CD4-positive, alpha-beta T cell treated with Interleukin-10 for 1 hour (primary cell): ENCODE results near the gene MCU.
A peak's percentile ranks its signal among the peaks of the same experiment; 100 is the strongest.

Experiments
- DNase-seq: peaks from one replicate; pipeline ENCODE4 v3.0.0-alpha.2; 2020

MCU gene

GRCh38 chr10:72808001-72808400, 116.1 kb downstream of the MCU start:
- no peak for DNase-seq

- no peak for DNase-seq
These were observed 117.1 kb downstream of the MCU start for GRCh38 chr10:72809006-72809405.

- DNase-seq = no peak
These were observed 119.0 kb downstream of the MCU start for GRCh38 chr10:72810976-72811375.

DNA sequence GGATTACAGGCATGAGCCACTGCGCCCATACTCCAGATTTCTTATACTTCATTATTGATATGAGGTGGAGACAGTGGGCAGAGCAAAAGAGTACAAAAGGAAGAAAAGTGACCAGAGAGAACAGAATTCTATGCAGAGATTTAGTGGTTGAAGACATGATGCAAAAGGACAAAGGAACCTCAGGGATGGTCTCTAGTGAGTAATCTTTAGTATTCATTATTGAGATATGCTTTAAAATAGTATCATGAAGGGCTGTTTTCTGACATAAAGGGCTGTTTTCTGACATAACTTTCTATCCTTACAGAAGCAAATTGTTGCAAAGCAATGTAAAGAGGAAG, 120.4 kb downstream of the MCU start:
- DNase-seq = no peak

GRCh38 chr10:72812753-72813430, 120.9 kb downstream of the MCU start:
- DNase-seq = no peak

DNA sequence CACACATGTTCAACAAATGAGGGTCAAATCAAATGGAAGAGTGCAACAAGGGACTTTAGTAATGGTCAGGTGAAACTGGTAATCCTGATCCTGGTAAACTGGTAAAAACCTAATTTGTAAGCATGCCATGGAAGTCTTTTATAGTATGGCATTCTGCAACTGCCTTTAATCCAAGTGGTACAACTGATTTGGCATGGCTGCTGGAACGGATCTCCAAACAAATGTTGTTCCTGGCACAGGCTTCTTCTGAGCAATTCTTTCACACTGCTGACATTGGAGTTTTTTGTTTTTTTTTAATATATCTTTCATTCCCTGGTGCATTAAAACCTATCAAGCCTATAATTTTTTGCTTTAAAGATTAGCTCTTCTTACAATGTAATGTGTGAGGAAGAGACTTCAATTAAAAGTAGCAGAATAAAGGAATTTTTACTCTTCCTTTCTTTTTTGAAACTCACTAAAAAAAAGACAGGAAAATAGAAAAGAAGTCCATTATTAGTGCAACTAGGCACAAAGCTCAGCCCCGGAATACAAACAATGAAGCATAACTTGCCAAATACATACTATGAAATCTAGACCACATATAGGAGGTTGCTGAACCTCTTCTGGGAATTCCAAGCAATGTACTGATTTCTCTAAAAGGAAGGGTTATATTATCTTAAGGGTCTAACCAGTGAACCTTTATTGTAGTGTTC, 122.3 kb downstream of the MCU start:
- no peak for DNase-seq

- DNase-seq = no peak
These were observed 124.6 kb downstream of the MCU start for GRCh38 chr10:72816565-72816964.

DNA sequence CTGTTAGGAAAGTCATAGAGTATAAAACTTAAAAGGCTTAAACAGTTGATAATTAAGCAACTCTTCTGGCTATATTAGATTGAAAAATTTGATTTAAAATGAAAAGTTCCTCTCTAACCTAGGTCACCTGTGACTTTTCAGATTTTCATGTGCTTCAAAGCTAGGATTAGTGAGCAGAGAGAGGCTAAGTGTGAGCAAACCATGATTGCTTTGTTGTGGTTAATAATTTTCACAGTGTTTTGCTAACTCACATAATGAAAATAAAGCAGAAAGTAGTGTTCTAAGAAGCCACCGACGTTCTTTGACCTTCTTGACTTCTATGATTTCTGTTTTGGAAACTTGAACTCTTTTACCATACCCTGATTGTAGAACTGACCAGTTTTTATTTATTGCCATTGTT, 126.1 kb downstream of the MCU start:
- DNase-seq = no peak

DNA sequence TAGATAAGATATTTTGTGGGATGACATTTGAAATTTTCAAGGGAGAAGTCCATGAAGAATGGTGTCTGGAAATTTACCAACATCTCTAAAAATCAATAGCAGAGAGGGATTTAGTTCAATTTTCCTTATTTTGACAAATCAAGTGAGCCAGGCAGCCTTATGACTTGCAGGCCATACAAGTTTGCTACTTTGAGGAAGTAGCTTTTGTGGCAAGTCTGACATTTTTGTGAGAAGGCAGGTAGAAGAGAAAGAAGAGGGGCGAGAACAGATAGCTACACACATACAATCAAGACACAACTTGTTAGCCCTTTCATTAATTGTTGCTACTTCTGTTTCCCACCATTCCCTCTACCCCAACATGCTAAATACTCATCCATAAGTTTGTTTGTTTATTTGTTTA, 127.1 kb downstream of the MCU start:
- DNase-seq = no peak

DNA sequence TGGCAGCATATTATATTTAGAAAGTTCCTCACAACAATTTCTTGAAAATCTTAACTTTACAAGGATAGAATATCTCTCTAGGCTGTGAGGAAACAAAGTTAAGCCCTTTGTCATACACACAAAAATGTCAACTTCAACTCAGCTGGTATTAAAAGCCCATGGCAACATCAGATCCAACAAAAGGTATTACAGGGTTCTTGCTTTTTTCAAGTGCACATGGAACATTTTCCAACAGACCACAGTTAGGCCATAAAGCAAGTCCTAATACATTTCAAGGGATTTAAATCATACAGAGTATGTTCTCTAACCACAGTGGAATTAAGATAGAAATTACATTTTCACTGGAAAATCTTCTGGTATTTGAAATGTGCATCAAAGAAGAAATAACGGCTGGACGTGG, 129.7 kb downstream of the MCU start:
- DNase-seq = no peak

DNA sequence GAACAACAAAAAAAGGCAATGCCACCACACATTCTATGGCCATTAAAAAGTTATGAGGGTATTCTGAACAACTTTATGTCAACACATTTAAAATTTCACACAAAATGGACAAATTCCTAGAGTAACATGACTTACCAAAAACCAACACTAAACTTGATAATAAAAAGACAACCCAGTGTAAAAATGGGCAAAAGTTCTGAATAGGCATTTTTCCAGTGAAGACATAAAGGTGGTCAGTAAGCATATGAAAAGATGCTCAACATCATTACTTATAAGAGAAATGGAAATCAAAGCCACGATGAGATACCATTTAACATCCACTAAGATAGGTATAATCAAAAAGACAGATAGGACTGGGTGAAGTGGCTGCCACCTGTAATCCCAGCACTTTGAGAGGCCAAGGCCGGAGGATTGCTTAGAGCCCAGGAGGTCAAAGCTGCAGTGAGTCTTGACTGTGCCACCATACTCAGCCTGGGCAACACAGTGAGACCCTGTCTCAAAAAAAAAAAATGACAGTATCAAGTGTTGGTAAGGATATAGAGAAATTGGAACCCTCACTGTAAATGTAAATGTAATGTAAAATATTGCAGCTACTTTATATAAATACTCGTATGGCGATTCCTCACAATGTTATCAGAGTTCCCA, 130.5 kb downstream of the MCU start:
- DNase-seq = no peak

GRCh38 chr10:72825163-72825562, 133.2 kb downstream of the MCU start:
- DNase-seq = no peak

DNA sequence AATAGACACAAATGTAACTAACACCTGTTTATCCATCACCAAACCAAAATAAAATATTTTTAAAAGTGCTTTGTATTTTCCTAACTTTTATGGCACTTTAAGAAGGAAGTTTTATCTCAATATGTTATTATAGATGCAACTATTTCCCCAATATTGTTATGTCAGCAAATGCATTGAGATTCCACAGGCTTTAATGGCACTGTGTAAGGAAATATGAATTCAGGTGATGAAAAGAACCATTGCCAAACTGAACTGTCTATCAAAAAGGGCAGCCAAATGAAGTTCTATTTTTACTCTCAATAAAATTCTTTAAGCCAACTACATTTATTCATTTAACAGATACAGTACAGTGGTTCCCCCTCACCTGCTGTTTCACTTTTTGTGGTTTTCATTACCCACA, 134.4 kb downstream of the MCU start:
- no peak for DNase-seq

DNA sequence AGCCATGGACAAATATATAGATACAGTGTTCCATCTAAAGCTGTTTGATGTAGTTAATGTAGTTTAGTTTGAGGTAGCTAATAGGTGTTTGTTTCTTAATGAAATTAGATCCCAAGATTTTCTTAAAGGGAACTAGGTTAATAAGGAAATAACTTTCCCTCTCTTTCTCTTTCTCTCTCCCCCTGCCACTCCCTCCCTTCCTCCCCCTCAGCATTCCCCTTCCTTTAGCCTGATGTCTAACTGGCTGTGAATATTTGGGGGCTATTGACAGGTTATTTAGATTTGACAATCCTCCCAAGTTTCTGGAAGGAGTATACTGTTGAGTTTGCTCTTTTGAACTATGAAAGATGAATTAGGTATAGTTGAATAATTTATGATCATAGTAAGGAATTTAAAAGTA, 136.4 kb downstream of the MCU start:
- no peak for DNase-seq

DNA sequence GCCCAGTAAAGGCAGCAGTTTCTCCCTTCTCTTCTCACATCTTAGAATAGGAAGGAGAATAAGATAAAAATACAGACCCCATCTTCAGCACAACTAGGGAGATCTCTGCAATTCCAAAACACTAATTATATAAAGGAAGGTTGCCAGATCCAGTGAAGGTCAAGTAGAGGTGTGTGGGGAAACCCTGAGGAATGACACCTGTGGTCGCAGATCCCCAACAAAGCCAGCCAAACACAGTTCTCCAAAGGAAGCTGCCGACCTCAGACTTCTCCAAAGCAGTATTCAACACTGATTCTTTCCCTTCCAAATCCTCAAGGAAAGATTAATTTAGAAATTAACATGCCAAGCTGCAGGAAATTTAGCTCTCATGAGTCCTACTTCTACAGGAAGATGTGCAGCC, 138.7 kb downstream of the MCU start:
- no peak for DNase-seq

GRCh38 chr10:72831696-72832409, 139.9 kb downstream of the MCU start:
- no peak for DNase-seq

GRCh38 chr10:72832701-72833100, 140.8 kb downstream of the MCU start:
- no peak for DNase-seq

DNA sequence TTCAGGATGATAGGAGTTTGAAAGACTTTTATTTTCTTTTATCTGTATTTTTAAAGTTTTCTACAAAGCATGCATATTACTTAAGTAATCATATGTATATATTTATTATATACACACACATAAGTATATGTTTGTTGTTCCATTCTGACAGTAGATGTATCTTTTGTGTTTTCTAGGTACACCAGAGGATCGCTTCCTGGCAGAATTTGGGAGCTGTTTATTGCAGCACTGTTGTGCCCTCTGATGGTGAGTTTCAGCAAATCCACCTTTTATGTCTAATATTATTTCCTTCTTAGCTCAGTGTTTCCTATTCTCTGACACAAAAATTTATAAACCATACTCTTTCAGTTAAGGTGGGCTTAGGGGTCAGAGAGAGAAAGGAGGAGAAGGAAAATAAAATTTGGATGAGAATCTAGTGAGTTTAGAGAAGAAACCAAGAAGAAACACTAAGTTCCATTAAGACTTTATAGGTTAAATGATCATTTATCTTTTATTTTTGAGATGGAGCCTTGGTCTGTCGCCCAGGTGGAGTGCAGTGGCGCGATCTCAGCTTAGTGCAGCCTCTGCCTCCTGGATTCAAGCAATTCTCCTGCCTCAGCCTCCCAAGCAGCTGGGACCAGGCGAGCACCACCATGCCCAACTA, 142.4 kb downstream of the MCU start:
- DNase-seq = peak; percentile 69

DNA sequence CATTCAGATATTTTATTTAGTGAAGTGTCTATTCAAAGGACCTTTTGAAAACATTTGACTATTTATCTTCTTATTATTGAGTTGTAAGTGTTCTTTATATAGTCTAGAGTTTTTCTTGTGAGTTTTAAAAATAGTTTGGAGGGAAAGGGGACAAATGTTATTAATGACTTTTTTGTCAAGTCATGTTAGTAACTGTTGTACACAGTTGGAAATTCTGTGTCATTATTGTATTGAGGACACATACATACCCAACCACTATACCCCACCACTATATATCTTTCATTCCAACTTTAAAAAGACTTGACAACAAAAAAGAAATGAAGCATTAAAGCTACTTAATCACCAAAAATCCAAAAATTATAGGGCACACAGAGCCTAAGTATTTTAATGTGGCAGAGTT, 148.4 kb downstream of the MCU start:
- no peak for DNase-seq

DNA sequence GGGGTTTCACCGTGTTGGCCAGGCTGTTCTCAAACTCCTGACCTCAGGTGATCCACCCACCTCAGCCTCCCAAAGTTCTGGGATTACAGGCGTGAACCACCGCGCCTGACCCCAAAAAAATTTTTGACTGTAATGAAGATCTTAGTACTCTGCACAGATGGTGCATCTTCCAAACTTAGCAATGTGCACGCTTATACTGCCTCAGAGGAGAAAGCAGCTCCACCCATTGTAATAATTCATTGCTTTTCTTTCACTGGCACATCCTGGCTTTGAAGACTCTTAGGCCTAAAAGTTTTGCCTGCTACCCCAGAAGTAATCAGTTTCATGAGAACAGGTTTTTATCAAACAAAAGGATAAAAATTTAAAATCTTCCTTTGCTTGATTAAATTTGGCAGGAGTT, 149.5 kb downstream of the MCU start:
- DNase-seq = no peak

GRCh38 chr10:72842164-72842563, 150.2 kb downstream of the MCU start:
- no peak for DNase-seq

GRCh38 chr10:72846238-72846637, 154.3 kb downstream of the MCU start:
- no peak for DNase-seq

GRCh38 chr10:72847681-72848080, 155.7 kb downstream of the MCU start:
- DNase-seq = no peak
